SH-SY5Y (cell line): ENCODE data around the gene WHRN.

ENCODE experiments used
- GATA2 ChIP-seq: IDR thresholded peaks from 2 replicates; pipeline ENCODE4 v1.6.1; 2011; ENCODE audit warnings: mild to moderate bottlenecking, low read depth, low read length
- GATA3 ChIP-seq: IDR thresholded peaks from 2 replicates; pipeline ENCODE4 v1.6.1; 2011; ENCODE audit warnings: low read depth, mild to moderate bottlenecking, low read length, moderate library complexity

GRCh38 chr9:114489928-114490327, 15.3 kb downstream of the WHRN start:
- no peak for TF ChIP-seq GATA2
- no peak for TF ChIP-seq GATA3
